Measurements from ENCODE around the gene TREH. TPM values are rescaled to one million over a fixed set of nuclear protein-coding genes. Genes with fewer than 3 reads are reported as not detected.
A peak's percentile ranks its signal among the peaks of the same experiment; 100 is the strongest.

Gene TREH
- polyA plus RNA-seq, 1 of the 3 experiments (the other 2 are of a cell fraction) = not detected

DNA sequence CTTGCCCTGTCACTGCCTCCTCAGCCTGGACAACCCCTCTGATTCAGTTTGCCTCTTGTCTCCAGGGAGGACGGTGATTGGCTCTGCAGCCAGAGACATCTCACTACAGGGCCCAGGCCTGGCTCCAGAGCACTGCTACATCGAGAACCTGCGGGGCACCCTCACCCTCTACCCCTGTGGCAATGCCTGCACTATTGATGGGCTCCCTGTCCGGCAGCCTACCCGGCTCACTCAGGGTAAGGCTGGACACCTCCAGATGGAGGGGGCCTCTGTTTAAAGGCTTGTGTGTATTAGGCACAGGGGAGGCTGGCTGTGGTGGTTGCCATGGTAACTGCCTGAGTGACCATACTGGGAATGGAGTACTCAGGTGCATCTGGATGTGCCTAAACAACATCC lies 63.5 kb downstream of the TREH start:
- no peak overlapping the region for H3K9ac ChIP-seq
- H4K20me1 ChIP-seq (ENCODE audit: insufficient read depth) = no peaks in the 10 kb centered on the region
- ChIA-PET POLR2A (no interaction called here), CTCF (interaction anchor here (1.0 to 1.3 kb wide), 3 partner anchors 10 to 21 kb away, joined by 3 to 4 read pairs (median 3); no protein-coding TSS in a partner anchor)
- H3K4me3 ChIP-seq (ENCODE audit: low read depth in 2 of 2, low read length in 1 of 2) = no peak overlapping the region
- H3K4me2 ChIP-seq = no peak overlapping the region; the same call in 1 of the 2 replicates
- peaks cover 58% of the 10 kb centered on the region for H3K79me2 ChIP-seq (ENCODE audit: insufficient read depth)
- TF ChIP-seq, protein P1, sequence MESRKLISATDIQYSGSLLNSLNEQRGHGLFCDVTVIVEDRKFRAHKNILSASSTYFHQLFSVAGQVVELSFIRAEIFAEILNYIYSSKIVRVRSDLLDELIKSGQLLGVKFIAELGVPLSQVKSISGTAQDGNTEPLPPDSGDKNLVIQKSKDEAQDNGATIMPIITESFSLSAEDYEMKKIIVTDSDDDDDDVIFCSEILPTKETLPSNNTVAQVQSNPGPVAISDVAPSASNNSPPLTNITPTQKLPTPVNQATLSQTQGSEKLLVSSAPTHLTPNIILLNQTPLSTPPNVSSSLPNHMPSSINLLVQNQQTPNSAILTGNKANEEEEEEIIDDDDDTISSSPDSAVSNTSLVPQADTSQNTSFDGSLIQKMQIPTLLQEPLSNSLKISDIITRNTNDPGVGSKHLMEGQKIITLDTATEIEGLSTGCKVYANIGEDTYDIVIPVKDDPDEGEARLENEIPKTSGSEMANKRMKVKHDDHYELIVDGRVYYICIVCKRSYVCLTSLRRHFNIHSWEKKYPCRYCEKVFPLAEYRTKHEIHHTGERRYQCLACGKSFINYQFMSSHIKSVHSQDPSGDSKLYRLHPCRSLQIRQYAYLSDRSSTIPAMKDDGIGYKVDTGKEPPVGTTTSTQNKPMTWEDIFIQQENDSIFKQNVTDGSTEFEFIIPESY (IDR thresholded peaks at IDR 0.05; ENCODE audit: borderline replicate concordance, low read depth) = no peak
- TF ChIP-seq TEAD4 (IDR thresholded peaks at IDR 0.05; ENCODE audit: borderline replicate concordance, insufficient read depth) (no peak), RXRA (IDR thresholded peaks at IDR 0.05; ENCODE audit: borderline replicate concordance, low read depth) (no peak), YY1 (IDR thresholded peaks at IDR 0.05; ENCODE audit: low read depth) (no peak), CHD2 (IDR thresholded peaks at IDR 0.05; ENCODE audit: low read length, partially characterized antibody) (no peak), TAF1 (IDR thresholded peaks at IDR 0.05; ENCODE audit: borderline replicate concordance, low read depth, low read length) (no peak), RAD21 (IDR thresholded peaks at IDR 0.05; ENCODE audit: low read length) (no peak), POLR2AphosphoS5 (IDR thresholded peaks at IDR 0.05; ENCODE audit: low read depth, low read length) (no peak), NRF1 (IDR thresholded peaks at IDR 0.05; ENCODE audit: low read depth, low read length) (no peak), JUND (IDR thresholded peaks at IDR 0.05) (no peak)
- TF ChIP-seq, protein P2, sequence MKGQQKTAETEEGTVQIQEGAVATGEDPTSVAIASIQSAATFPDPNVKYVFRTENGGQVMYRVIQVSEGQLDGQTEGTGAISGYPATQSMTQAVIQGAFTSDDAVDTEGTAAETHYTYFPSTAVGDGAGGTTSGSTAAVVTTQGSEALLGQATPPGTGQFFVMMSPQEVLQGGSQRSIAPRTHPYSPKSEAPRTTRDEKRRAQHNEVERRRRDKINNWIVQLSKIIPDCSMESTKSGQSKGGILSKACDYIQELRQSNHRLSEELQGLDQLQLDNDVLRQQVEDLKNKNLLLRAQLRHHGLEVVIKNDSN (IDR thresholded peaks at IDR 0.05; ENCODE audit: borderline replicate concordance, low read depth) = no peak
- TF ChIP-seq, protein P3, sequence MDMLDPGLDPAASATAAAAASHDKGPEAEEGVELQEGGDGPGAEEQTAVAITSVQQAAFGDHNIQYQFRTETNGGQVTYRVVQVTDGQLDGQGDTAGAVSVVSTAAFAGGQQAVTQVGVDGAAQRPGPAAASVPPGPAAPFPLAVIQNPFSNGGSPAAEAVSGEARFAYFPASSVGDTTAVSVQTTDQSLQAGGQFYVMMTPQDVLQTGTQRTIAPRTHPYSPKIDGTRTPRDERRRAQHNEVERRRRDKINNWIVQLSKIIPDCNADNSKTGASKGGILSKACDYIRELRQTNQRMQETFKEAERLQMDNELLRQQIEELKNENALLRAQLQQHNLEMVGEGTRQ (IDR thresholded peaks at IDR 0.05; ENCODE audit: borderline replicate concordance, low read depth, low read length) = no peak
- TF ChIP-seq, protein P4, sequence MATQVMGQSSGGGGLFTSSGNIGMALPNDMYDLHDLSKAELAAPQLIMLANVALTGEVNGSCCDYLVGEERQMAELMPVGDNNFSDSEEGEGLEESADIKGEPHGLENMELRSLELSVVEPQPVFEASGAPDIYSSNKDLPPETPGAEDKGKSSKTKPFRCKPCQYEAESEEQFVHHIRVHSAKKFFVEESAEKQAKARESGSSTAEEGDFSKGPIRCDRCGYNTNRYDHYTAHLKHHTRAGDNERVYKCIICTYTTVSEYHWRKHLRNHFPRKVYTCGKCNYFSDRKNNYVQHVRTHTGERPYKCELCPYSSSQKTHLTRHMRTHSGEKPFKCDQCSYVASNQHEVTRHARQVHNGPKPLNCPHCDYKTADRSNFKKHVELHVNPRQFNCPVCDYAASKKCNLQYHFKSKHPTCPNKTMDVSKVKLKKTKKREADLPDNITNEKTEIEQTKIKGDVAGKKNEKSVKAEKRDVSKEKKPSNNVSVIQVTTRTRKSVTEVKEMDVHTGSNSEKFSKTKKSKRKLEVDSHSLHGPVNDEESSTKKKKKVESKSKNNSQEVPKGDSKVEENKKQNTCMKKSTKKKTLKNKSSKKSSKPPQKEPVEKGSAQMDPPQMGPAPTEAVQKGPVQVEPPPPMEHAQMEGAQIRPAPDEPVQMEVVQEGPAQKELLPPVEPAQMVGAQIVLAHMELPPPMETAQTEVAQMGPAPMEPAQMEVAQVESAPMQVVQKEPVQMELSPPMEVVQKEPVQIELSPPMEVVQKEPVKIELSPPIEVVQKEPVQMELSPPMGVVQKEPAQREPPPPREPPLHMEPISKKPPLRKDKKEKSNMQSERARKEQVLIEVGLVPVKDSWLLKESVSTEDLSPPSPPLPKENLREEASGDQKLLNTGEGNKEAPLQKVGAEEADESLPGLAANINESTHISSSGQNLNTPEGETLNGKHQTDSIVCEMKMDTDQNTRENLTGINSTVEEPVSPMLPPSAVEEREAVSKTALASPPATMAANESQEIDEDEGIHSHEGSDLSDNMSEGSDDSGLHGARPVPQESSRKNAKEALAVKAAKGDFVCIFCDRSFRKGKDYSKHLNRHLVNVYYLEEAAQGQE (IDR thresholded peaks at IDR 0.05; ENCODE audit: low read depth, low read length) = no peak
- TF ChIP-seq, protein P5, sequence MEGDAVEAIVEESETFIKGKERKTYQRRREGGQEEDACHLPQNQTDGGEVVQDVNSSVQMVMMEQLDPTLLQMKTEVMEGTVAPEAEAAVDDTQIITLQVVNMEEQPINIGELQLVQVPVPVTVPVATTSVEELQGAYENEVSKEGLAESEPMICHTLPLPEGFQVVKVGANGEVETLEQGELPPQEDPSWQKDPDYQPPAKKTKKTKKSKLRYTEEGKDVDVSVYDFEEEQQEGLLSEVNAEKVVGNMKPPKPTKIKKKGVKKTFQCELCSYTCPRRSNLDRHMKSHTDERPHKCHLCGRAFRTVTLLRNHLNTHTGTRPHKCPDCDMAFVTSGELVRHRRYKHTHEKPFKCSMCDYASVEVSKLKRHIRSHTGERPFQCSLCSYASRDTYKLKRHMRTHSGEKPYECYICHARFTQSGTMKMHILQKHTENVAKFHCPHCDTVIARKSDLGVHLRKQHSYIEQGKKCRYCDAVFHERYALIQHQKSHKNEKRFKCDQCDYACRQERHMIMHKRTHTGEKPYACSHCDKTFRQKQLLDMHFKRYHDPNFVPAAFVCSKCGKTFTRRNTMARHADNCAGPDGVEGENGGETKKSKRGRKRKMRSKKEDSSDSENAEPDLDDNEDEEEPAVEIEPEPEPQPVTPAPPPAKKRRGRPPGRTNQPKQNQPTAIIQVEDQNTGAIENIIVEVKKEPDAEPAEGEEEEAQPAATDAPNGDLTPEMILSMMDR (IDR thresholded peaks at IDR 0.05) = no peak
- no peaks in the 10 kb centered on the region for H3K9me3 ChIP-seq
- WGBS (ENCODE audit: low lambda C conversion rate) = 94% methylated on average over 3 of the region's 5 CpGs
- H3K36me3 ChIP-seq (replicated peaks in 1 of 2; ENCODE audit: control insufficient read depth in 1 of 2, insufficient read depth in 2 of 2, low read length in 1 of 2) = peaks cover 7 to 15% of the 10 kb centered on the region in 2 experiments
- no peak for DNase-seq
- peaks cover 41 to 63% of the 10 kb centered on the region in 2 experiments for H3K4me1 ChIP-seq (ENCODE audit: control insufficient read depth in 1 of 2, insufficient read depth in 2 of 2, low read depth in 1 of 2, low read length in 1 of 2)
- peak overlapping the region; percentile 35 to 100; a peak in 1 of 4 replicates for H3K27ac ChIP-seq (ENCODE audit: low read depth in 2 of 2, low read length in 1 of 2)
- no peaks in the 10 kb centered on the region for H3K9me2 ChIP-seq
- peaks cover 63% of the 10 kb centered on the region for H3F3A ChIP-seq (replicated peaks; ENCODE audit: insufficient read depth)
- no peak overlapping the region for H2AFZ ChIP-seq (ENCODE audit: low read depth)
- no peaks in the 10 kb centered on the region for H3K27me3 ChIP-seq (ENCODE audit: insufficient read depth)

All from SK-N-SH (cell line).